Muscle layer of colon (tissue), 2 donors: ENCODE results near the gene POLH.
"Not testable (repeated sequence)": the region's sequence is repeated elsewhere in the genome, so short reads cannot be mapped to it uniquely, and the experiment has no call there.

ENCODE experiments used
- H3K27ac ChIP-seq: one replicate; pipeline ENCODE4 v1.7.0; 2013; ENCODE audit warnings: low read depth, mild to moderate bottlenecking, low read length, moderate library complexity
- H3K27me3 ChIP-seq, 2 donors: one replicate each; pipeline ENCODE4 v1.7.0; 2013; ENCODE audit warnings: low read length in 2 of 2, mild to moderate bottlenecking in 2 of 2; ENCODE audit not compliant: insufficient read depth in 2 of 2, control insufficient read depth in 1 of 2
- H3K36me3 ChIP-seq: one replicate; pipeline ENCODE4 v1.7.0; 2013; ENCODE audit warnings: mild to moderate bottlenecking, low read length; ENCODE audit not compliant: insufficient read depth
- H3K4me1 ChIP-seq: one replicate; pipeline ENCODE4 v1.7.0; 2013; ENCODE audit warnings: mild to moderate bottlenecking, low read length; ENCODE audit not compliant: insufficient read depth
- H3K4me3 ChIP-seq, 2 donors: one replicate each; pipeline ENCODE4 v1.7.0; 2013; ENCODE audit warnings: low read length in 2 of 2, low read depth in 1 of 2, mild to moderate bottlenecking in 1 of 2, moderate library complexity in 1 of 2
- H3K9ac ChIP-seq: one replicate; pipeline ENCODE4 v1.7.0; 2013; ENCODE audit warnings: low read length
- H3K9me3 ChIP-seq: one replicate; pipeline ENCODE4 v1.7.0; 2013; ENCODE audit warnings: mild to moderate bottlenecking, low read length
- donor health status: abdominal sarcoma.
- donor health status: Adenocarcinoma of cecum.

Gene POLH

DNA sequence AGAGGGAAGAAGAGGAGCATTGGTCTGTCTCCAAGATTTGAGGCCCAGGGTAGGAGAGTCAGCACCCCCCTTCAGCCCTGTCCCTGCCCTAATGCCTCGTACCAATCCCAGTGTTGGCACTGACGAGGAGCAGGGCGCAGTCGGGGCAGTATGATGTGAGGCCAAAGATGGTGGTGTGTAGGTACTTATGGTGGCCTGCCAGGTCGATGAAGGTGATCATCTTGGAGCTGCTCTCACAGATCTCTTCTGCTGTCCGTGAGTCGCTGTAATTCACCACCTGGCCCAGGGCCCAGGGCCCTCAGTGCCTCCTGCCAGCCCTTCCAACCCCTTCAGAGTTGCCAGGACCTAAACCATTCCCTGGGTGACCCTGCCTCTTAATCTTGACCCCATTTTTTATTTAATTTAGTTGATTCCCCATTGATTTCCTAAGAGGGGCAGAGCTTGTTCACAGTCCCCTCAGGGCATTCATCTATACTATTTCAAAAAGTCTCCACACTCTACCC, 48.9 kb downstream of the POLH start:
- Histone ChIP-seq H3K27me3 (no peaks in the 10 kb centered on the region), H3K9me3 (no peaks in the 10 kb centered on the region), H3K27ac (no peak overlapping the region), H3K4me3 (no peak overlapping the region), H3K4me1 (peaks cover 13% of the 10 kb centered on the region), H3K9ac (no peak overlapping the region), H3K36me3 (peaks cover 61% of the 10 kb centered on the region)

DNA sequence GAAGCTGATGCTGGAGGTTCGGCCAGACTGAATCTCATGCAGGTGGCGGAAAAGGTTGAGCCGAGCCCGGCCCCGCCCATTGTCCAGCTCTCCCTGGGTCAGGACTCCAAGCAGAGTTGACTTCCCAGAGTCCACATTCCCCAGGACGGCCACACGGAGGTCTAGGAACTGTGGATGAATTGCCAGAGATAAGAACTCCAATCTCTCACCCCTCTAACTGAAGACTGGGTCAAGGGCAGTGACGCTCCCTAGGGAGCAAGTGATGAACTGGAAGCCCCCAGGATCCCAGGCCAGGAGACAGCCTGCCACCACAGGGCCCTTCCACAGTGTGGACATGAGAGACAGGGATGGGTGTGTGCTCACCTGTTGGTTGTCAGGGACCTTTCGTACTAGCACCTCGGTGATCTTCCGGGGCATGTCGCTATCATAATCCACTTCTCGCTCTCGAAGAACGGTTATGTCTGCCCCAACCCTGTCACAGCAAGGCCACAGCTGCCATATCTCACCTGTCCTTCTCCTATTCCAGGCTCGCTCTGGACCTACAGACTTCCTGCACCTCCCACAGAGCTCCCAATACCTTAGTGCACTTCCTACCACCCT, 49.5 kb downstream of the POLH start:
- no peak overlapping the region for H3K9ac ChIP-seq
- peaks cover 18% of the 10 kb centered on the region for H3K4me1 ChIP-seq
- peaks cover 56% of the 10 kb centered on the region for H3K36me3 ChIP-seq
- no peaks in the 10 kb centered on the region for H3K9me3 ChIP-seq
- no peak overlapping the region for H3K4me3 ChIP-seq
- no peaks in the 10 kb centered on the region for H3K27me3 ChIP-seq
- H3K27ac ChIP-seq: no peak overlapping the region

DNA sequence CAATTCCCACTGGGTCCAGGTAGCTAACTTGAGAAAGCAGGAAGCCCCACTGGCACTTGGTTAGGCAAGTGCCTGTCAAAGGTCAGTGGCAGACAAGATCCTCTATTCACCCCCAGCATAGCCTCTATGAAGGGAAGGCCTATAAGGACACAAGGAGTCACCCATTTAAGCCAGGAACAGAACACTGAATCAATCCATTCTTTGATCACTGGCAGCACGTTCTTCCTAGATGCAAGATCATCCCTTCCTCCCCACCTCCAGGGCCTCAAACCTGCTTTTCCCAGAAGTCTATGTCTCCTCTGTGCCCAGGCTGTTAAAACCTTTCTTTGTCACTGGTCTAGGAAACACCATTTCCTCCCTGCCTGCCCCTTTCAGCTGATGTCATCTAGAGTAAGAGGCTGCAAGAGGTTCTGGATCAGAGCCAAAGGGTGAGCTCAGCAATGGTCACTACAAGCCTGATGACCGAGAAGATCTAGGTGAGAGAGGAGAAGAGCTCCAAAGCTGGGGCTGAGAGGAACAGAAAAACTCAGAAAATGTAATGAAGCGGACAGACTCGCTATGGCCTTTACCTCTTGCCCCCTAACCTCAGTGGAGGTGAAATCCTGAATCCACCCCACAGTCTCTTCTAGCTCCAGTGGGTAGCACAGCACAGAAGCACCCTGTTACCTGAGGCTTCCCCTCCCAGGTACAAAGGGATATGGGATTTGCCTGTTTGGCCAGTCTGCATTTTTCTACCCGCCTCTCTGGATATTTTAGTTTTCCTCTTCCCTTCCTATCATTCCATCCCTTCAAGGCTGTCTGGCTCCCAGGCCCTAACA, 51.2 kb downstream of the POLH start:
- Histone ChIP-seq H3K36me3 (peaks cover 40% of the 10 kb centered on the region), H3K9ac (no peak overlapping the region)

DNA sequence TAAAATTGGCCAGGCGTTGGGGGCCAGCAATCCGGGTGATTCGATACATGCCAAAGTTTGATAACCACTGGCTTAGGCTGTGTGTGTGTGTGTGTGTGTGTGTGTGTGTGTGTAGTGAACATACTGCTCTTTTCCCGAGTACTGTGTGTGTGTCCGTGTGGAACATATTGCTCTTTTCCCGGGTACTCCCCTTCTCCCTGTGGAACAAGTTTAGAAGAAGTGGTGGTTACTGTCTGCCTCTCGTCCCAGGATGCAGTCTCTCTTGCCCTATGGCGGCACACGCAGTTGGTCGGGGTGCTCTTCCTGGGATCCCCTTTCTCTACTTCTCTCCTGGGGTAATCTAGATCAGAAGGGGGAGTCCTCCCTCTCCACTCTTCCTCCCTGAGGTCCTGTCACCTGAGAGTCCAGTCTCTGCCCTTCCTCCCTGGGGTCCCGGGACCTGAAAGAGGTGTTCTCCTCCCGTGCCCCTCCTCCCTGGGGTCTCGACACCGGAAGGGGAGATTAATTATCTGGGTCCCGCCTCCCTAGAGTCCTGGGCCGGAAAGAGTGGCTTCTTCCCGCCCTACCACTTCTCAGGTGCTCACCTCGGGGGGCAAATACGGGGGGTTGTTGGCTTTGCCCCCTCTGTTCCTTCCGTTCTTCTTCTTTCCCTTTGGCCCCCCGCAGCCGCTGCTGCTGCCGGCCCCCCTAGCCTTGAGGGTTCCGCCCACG, 52.6 kb downstream of the POLH start:
- H3K9ac ChIP-seq: peak overlapping the region; percentile 98
- H3K27me3 ChIP-seq: no peaks in the 10 kb centered on the region
- peaks cover 19% of the 10 kb centered on the region for H3K4me1 ChIP-seq
- peak overlapping the region; percentile 92 to 98 for H3K4me3 ChIP-seq
- no peaks in the 10 kb centered on the region for H3K9me3 ChIP-seq
- H3K36me3 ChIP-seq: peaks cover 27% of the 10 kb centered on the region
- peak overlapping the region; percentile 77 for H3K27ac ChIP-seq

More for the DNA sequence above, 51.2 kb downstream of the POLH start:
- Histone ChIP-seq H3K9me3 (no peaks in the 10 kb centered on the region), H3K27me3 (no peaks in the 10 kb centered on the region), H3K4me1 (peaks cover 19% of the 10 kb centered on the region), H3K4me3 (peak overlapping the region in 1 of 2 donors; percentile 31), H3K27ac (peak overlapping the region; percentile 72)

DNA sequence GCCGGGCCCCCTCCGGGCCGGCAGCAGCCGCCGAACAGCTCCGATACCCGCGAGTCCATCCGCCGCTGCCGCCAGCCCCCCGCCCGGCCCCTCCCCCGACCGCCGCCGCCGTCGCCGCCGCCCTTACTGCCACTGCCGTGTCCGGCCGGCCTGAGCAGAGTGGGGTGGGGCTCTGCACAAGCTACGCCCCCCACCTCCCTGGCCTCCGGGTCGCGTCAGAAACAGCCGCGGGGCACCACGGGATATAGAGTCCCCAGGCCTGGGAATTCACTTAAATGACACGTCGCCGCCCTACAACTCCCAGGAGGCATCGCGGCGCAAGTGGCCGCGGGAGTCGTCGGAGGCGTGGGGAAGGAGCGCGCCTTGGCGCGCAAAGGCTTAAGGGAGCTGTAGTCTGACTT, 53.1 kb downstream of the POLH start, which contains the start of gene GTPBP2:
TSS of gene GTPBP2 (minus strand) at position 161 of the 401 bp plus-strand sequence. CDS start at position 59, 102 bp downstream.
- no peaks in the 10 kb centered on the region for H3K9me3 ChIP-seq
- no peaks in the 10 kb centered on the region for H3K27me3 ChIP-seq
- H3K9ac ChIP-seq: peak within 1 kb of the TSS; percentile 98

DNA sequence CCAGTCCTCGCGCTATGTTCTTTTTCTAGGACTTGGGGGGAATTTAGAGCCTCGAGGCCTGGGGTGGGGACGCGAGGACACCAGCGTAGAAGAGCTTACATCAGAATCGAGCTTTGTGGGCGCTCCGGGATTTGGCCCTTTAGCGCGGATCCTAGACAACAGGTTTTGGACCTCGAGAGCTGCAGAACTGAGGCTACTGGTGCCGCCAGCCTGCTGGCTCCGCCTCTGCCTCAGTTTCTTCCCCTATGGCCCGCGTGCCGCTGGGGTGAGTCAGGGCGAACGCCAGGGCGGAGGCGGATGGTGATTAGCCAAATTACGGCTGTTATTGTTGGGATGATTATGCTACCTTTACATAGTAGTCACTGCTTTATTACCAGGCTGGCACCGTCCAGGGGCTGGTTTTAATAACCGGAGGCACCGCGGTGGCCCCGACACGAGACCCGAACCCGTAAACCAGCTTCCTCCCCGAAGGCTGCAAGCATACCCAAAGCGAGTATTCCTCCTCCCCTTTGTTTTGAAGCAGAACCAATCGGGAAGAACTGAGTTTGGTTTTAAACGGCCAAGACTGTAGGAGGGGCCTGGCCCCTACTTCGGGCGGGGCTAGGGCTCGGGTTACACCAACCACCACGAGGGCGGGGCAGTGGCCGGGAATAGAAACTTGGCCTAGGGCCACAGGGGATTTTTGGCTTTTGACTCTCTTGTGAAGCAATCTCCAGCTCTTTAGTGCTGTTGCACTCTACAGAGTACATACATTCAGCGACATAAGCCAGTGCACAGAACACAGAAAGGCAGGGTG, 53.7 kb downstream of the POLH start:
- Histone ChIP-seq H3K9ac (peak overlapping the region; percentile 84), H3K36me3 (peaks cover 15% of the 10 kb centered on the region), H3K27me3 (no peaks in the 10 kb centered on the region), H3K4me1 (peaks cover 19% of the 10 kb centered on the region), H3K9me3 (no peaks in the 10 kb centered on the region), H3K4me3 (peak overlapping the region; percentile 66 to 98), H3K27ac (peak overlapping the region; percentile 93)

More for the DNA sequence above, 53.1 kb downstream of the POLH start, which contains the start of gene GTPBP2:
- H3K4me3 ChIP-seq: peak within 1 kb of the TSS; percentile 92 to 98
- peaks cover 19% of the 10 kb centered on the region for H3K4me1 ChIP-seq
- H3K27ac ChIP-seq: peak within 1 kb of the TSS; percentile 93
- H3K36me3 ChIP-seq: peaks cover 21% of the 10 kb centered on the region

DNA sequence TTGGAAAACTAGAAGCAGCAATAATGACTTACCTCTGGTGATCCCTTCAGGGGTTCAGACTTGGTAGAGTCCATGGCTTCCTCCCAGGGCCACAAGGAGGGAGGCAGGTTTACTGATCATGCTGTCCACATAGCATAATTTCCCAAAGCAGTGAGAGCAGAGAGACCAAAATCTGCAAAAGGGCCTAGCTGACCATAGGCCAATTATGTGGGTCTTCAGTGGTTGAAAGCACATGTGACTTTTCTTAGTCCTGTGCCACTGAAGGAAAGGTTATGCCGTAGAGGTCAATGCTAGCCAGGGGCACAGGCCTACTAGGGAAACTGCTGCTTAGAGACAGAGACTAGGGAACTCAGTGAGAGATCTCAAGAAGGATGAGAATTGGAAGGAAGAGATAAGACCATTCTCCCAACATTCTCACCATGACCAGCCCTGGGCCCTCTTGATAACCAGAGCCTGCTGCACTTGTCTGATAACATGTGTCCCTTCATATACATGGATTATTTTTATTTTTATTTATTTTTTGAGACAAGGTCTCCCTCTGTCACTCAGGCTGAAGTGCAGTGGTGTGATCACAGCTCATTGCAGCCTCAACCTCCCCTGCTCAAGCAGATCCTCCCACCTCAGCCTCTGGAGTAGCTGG, 55.1 kb downstream of the POLH start:
- Histone ChIP-seq H3K4me3 (no peak overlapping the region), H3K27ac (no peak overlapping the region), H3K9ac (no peak overlapping the region), H3K27me3 (no peaks in the 10 kb centered on the region), H3K9me3 (no peaks in the 10 kb centered on the region), H3K4me1 (peaks cover 25% of the 10 kb centered on the region), H3K36me3 (peaks cover 1% of the 10 kb centered on the region)

DNA sequence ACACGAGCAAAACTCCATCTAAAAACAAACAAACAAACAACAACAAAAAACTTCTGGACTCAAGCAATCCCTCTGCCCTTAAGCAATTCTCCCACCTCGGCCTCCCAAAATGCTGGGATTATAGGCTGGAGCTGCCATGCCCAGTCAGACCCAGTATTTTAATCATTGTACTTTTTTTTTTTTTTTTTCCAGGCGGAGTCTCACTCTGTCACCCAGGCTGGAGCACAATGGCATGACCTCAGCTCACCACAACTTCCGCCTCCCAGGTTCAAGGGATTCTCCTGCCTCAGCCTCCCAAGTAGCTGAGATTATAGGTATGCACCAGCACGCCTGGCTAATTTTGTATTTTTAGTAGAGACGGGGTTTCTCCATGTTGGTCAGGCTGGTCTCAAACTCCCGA, 57.0 kb downstream of the POLH start:
- not testable (repeated sequence) for H3K9me3 ChIP-seq, H3K9ac ChIP-seq, H3K27ac ChIP-seq, H3K4me3 ChIP-seq, H3K36me3 ChIP-seq, H3K27me3 ChIP-seq
- peaks cover 20% of the 10 kb centered on the region for H3K4me1 ChIP-seq

DNA sequence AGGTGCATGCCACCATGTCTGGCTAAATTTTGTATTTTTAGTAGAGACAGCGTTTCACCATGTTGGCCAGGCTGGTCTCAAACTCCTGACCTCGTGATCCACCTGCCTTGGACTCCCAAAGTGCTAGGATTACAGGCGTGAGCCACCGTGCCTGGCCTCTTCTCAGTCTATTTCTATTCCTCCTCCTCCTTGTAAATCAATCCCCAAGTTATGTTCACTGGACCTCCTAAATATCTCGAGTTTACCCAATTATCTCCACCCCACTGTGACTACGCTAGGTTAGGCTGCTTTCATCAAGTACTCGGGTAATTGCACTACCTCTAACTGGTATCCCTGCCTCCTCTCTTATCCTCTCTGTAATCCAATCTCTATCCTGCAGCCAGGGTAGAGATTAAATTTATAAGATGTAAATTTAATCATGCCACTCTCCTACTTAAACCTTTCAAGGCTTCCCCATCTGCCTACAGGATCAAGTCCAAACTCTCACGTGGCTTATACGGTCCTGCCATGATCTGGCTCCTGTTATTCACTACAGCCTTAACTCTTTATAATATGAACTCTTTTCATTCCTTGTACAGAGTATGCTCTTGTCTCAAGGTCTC, 58.8 kb downstream of the POLH start:
- Histone ChIP-seq H3K27me3 (no peaks in the 10 kb centered on the region), H3K4me3 (peak overlapping the region in 1 of 2 donors; percentile 96), H3K9ac (no peak overlapping the region), H3K36me3 (peaks cover 12% of the 10 kb centered on the region), H3K9me3 (no peaks in the 10 kb centered on the region), H3K27ac (no peak overlapping the region), H3K4me1 (peaks cover 24% of the 10 kb centered on the region)
